IMR-90 (cell line): Measurements from ENCODE around the gene MLEC. TPM values are rescaled to one million over a fixed set of nuclear protein-coding genes. Genes with fewer than 3 reads are reported as not detected.

ENCODE experiments used
- ATAC-seq: fragments of 200-7000 bp; cut with Tn5 transposase; 2 replicates; pipeline ENCODE4 v1.9.1; 2020; ENCODE audit warnings: low read depth, mild to moderate bottlenecking, moderate library complexity
- BruUV-seq: library from RNA; stranded (reverse); fragments of 400-500 nt; replicated peaks from 2 replicates; lab custom pipeline; 2021; lab: Mats Ljungman, UMichigan
- CTCF ChIA-PET: fragments of 300-600 bp; formaldehyde crosslinking; extraction: SDS; loops from one replicate; lab custom pipeline; 2021; ENCODE audit warnings: antibody characterized with exemption; lab: Yijun Ruan, JAX
- POLR2A ChIA-PET: fragments of 300-600 bp; sonication (Branson Sonifier 250); formaldehyde crosslinking; loops from one replicate; lab custom pipeline; 2022; ENCODE audit warnings: antibody characterized with exemption; ENCODE audit not compliant: unreplicated experiment; lab: Charles Lee
- DNase-seq: peaks from one replicate; pipeline ENCODE4 v3.0.0; 2013
- H2AFZ ChIP-seq: replicated peaks from 2 replicates; pipeline ENCODE3; 2013; ENCODE audit warnings: low read length, mild to moderate bottlenecking; ENCODE audit not compliant: poor library complexity
- H2AK5ac ChIP-seq: 2 replicates; pipeline ENCODE4 v1.6.1; 2013; ENCODE audit warnings: low read depth, low read length, inconsistent platforms
- H2AK9ac ChIP-seq: replicated peaks from 2 replicates; pipeline ENCODE3; 2013; ENCODE audit warnings: mild to moderate bottlenecking, low read depth, low read length, moderate library complexity; ENCODE audit not compliant: poor library complexity
- H2BK120ac ChIP-seq: 2 replicates; pipeline ENCODE4 v1.6.1; 2013; ENCODE audit warnings: low read depth, low read length, inconsistent platforms
- H2BK15ac ChIP-seq: 3 replicates; pipeline ENCODE4 v1.6.1; 2013; ENCODE audit warnings: low read depth, low read length, inconsistent platforms
- H2BK20ac ChIP-seq: 2 replicates; pipeline ENCODE4 v1.6.1; 2013; ENCODE audit warnings: low read depth, mild to moderate bottlenecking, inconsistent platforms, low read length, moderate library complexity
- H2BK5ac ChIP-seq: 2 replicates; pipeline ENCODE4 v1.6.1; 2013; ENCODE audit warnings: mild to moderate bottlenecking, low read depth, low read length, inconsistent platforms; ENCODE audit not compliant: poor library complexity, severe bottlenecking
- H3K14ac ChIP-seq: replicated peaks from 2 replicates; pipeline ENCODE4 v1.6.1; 2013; ENCODE audit warnings: low read depth, low read length, inconsistent platforms
- H3K18ac ChIP-seq: 2 replicates; pipeline ENCODE4 v1.6.1; 2013; ENCODE audit warnings: low read depth, low read length, control low read depth
- H3K23ac ChIP-seq: 2 replicates; pipeline ENCODE4 v1.6.1; 2013; ENCODE audit warnings: low read depth, low read length, inconsistent platforms
- H3K27ac ChIP-seq: 2 replicates; pipeline ENCODE4 v1.5.1; 2013; ENCODE audit warnings: mild to moderate bottlenecking, control low read depth, low read length; ENCODE audit not compliant: insufficient read depth
- H3K27me3 ChIP-seq: 2 replicates; pipeline ENCODE4 v1.6.1; 2013; ENCODE audit warnings: low read length; ENCODE audit not compliant: control insufficient read depth, insufficient read depth
- H3K36me3 ChIP-seq: 2 replicates; pipeline ENCODE4 v1.6.1; 2013; ENCODE audit warnings: low read length, mixed read lengths; ENCODE audit not compliant: control insufficient read depth, insufficient read depth
- H3K4ac ChIP-seq: 2 replicates; pipeline ENCODE4 v1.6.1; 2013; ENCODE audit warnings: low read depth, low read length, inconsistent platforms
- H3K4me1 ChIP-seq: 2 replicates; pipeline ENCODE4 v1.6.1; 2013; ENCODE audit warnings: low read length, mixed read lengths; ENCODE audit not compliant: control insufficient read depth, insufficient read depth
- H3K4me2 ChIP-seq: 2 replicates; pipeline ENCODE4 v1.6.1; 2013; ENCODE audit warnings: low read depth, mild to moderate bottlenecking, control low read depth, low read length, moderate library complexity
- H3K4me3 ChIP-seq: 2 replicates; pipeline ENCODE4 v1.5.1; 2013; ENCODE audit warnings: low read depth, mild to moderate bottlenecking, control low read depth, low read length, moderate library complexity; ENCODE audit not compliant: insufficient read depth
- H3K56ac ChIP-seq: 2 replicates; pipeline ENCODE4 v1.6.1; 2013; ENCODE audit warnings: low read length, inconsistent platforms; ENCODE audit not compliant: insufficient read depth; ENCODE audit errors: extremely low read depth
- H3K79me1 ChIP-seq, 2 experiments: 2 replicates each; pipeline ENCODE4 v1.6.1; 2013; ENCODE audit warnings: low read length in 2 of 2, inconsistent platforms in 1 of 2, low read depth in 1 of 2
- H3K9ac ChIP-seq: 2 replicates; pipeline ENCODE4 v1.6.1; 2013; ENCODE audit warnings: low read depth, low read length, control low read depth
- H3K9me1 ChIP-seq: 2 replicates; pipeline ENCODE4 v1.6.1; 2013; ENCODE audit warnings: low read length, inconsistent platforms; ENCODE audit not compliant: insufficient read depth
- H3K9me3 ChIP-seq: 2 replicates; pipeline ENCODE4 v1.6.1; 2013; ENCODE audit warnings: low read length; ENCODE audit not compliant: control insufficient read depth, insufficient read depth
- H4K20me1 ChIP-seq: 2 replicates; pipeline ENCODE4 v1.6.1; 2013; ENCODE audit warnings: low read length, inconsistent platforms; ENCODE audit not compliant: insufficient read depth
- H4K5ac ChIP-seq: 2 replicates; pipeline ENCODE4 v1.6.1; 2013; ENCODE audit warnings: mild to moderate bottlenecking, low read depth, low read length, control low read depth
- H4K8ac ChIP-seq, 2 experiments: 2 replicates each; pipeline ENCODE4 v1.6.1; 2013; ENCODE audit warnings: low read depth in 2 of 2, low read length in 2 of 2, control low read depth in 1 of 2, inconsistent platforms in 1 of 2
- H4K91ac ChIP-seq: 2 replicates; pipeline ENCODE4 v1.6.1; 2013; ENCODE audit warnings: low read depth, low read length, inconsistent platforms; ENCODE audit not compliant: insufficient read depth
- CEBPB ChIP-seq: IDR thresholded peaks from 2 replicates; pipeline ENCODE4 v1.6.1; 2012; ENCODE audit warnings: low read depth, low read length, improper control_type of control experiment
- MXI1 ChIP-seq: IDR thresholded peaks from 2 replicates; pipeline ENCODE4 v1.6.1; 2012; ENCODE audit warnings: low read depth, mild to moderate bottlenecking, low read length, moderate library complexity, borderline replicate concordance
- POLR2A ChIP-seq: IDR thresholded peaks from 2 replicates; pipeline ENCODE4 v1.6.1; 2012; ENCODE audit warnings: mild to moderate bottlenecking, low read depth, low read length
- WGBS, 2 experiments: methylation state at CpG; one replicate each; pipeline versions ENCODE4 v1.1.5 to v1.1.7; 2013; ENCODE audit warnings: missing lambda C conversion rate in 2 of 2; ENCODE audit not compliant: insufficient read length in 1 of 2; ENCODE audit errors: extremely low coverage in 2 of 2; 5-methylcytosine and 5-hydroxymethylcytosine counted together
- dilution Hi-C: fragments of 300-500 bp; cut with HindIII; formaldehyde crosslinking; loops from one replicate; pipeline ENCODE4 v1.14.3; 2018; ENCODE audit warnings: low sequenced_read_pairs; ENCODE audit not compliant: unreplicated experiment
- in situ Hi-C: fragments of 300-500 bp; cut with MboI; formaldehyde crosslinking; loops from 3 replicates; pipeline ENCODE4 v1.14.3; 2019; ENCODE audit warnings: low sequenced_read_pairs, inconsistent platforms, mixed read lengths
- intact Hi-C: fragments of 100-400 bp; cut with micrococcal nuclease; formaldehyde crosslinking; loops from 2 replicates; pipeline ENCODE4 v1.10.0; 2022
- polyA plus RNA-seq, 3 experiments: library from polyadenylated mRNA; depleted of rRNA; stranded (reverse); fragments of >200 nt; gene quantifications; 2 replicates each; pipeline ENCODE4 v1.2.3, GENCODE V29; 2012; ENCODE audit warnings: low replicate concordance in 1 of 3
- total RNA-seq: library from RNA; depleted of rRNA; stranded (reverse); fragments of >200 nt; gene quantifications from 2 replicates; pipeline ENCODE4 v1.2.3, GENCODE V29; 2012

The MLEC gene
- total and polyA plus RNA-seq, 2 of the 4 experiments (the other 2 are of a cell fraction) = 44.1 to 137 TPM

GRCh38 chr12:120689397-120690082, 2.6 kb downstream of the MLEC start:
- TF ChIP-seq POLR2A = no peak
- no peak for TF ChIP-seq MXI1
- TF ChIP-seq CEBPB = no peak
- Histone ChIP-seq H3K27me3 (no peaks in the 10 kb centered on the region), H4K5ac (no peak overlapping the region), H3K4me2 (peak overlapping the region; percentile 99), H3K4ac (no peak overlapping the region), H3K18ac (no peak overlapping the region), H3K36me3 (peaks cover 6% of the 10 kb centered on the region), H3K79me1 (peaks cover 41 to 71% of the 10 kb centered on the region in 2 experiments), H3K4me1 (peaks cover 11% of the 10 kb centered on the region), H2BK15ac (no peak overlapping the region), H3K9me1 (peaks cover 28% of the 10 kb centered on the region), H3K56ac (no peak overlapping the region), H2AK9ac (no peak overlapping the region), H3K9ac (no peak overlapping the region), H4K8ac (no peak overlapping the region), H2BK5ac (no peak overlapping the region), H2BK20ac (no peak overlapping the region), H3K14ac (no peak overlapping the region), H2AFZ (no peak overlapping the region), H2BK120ac (no peak overlapping the region), H3K27ac (no peak overlapping the region), H3K23ac (peak overlapping the region; percentile 70), H3K9me3 (no peaks in the 10 kb centered on the region), H3K4me3 (no peak overlapping the region), H4K91ac (no peak overlapping the region), H4K20me1 (peaks cover 71% of the 10 kb centered on the region), H2AK5ac (no peak overlapping the region)
- ATAC-seq (no peak), DNase-seq (no peak)
- POLR2A ChIA-PET = no interaction called here
- in situ Hi-C loops = no loop called here
- dilution Hi-C loops = no loop called here
- CTCF ChIA-PET = interaction anchor here (0.6 kb wide), 1 partner anchor 40 kb away, joined by 3 read pairs; no protein-coding TSS in a partner anchor
- 74% methylated on average over 4 of the region's 6 CpGs; no CpG with 5 or more reads in 1 of the 2 experiments for WGBS, 2 experiments
- intact Hi-C loops = loop anchor here (2.0 kb wide), 1 partner anchor 21 kb away; the partner anchor contains the start of gene UNC119B
- no TSS peak for BruUV-seq
